H1 (cell line): ENCODE measurements around the gene HOXD10. TPM values are rescaled to one million over a fixed set of nuclear protein-coding genes. Genes with fewer than 3 reads are reported as not detected.

Experiments used
- CTBP2 ChIP-seq: IDR thresholded peaks from 2 replicates; pipeline ENCODE4 v1.7.0; 2011; ENCODE audit warnings: borderline replicate concordance, mild to moderate bottlenecking, moderate library complexity, mixed read lengths, low read length; ENCODE audit not compliant: insufficient read depth, insufficient read length
- NANOG ChIP-seq: IDR thresholded peaks from 2 replicates; pipeline ENCODE4 v1.6.1; 2011; ENCODE audit warnings: low read length, low read depth, mild to moderate bottlenecking, inconsistent platforms; ENCODE audit not compliant: insufficient read depth, poor library complexity, severe bottlenecking
- polyA plus RNA-seq, 7 experiments: library from polyadenylated mRNA; depleted of rRNA in 3 of 7; stranded (reverse) in 5 of 7; unstranded in 2 of 7; fragments of >200 nt in 5 of 7; fragments of 200-250 nt in 2 of 7; gene quantifications; 1 replicate in 5 of 7; 2 replicates in 1 of 7; 4 replicates in 1 of 7; pipeline versions ENCODE4 v1.2.1 to v1.2.3, GENCODE V29; 2011 to 2013; ENCODE audit warnings: missing spikeins in 2 of 7, mixed read lengths in 2 of 7
- total RNA-seq: library from RNA; stranded (reverse); fragmentation: NEBNext Ultra II Directional; extraction: Animal tissue kit (Norgen Biotek cat#: 25700); gene quantifications from 2 replicates; pipeline ENCODE4 v1.2.1, GENCODE V29; 2021
- TF ChIP-seq, protein P1 (sequence below): fragments of 300-600 bp; sonication (generic); IDR thresholded peaks from 2 replicates; pipeline ENCODE4 v1.7.1; 2012; ENCODE audit warnings: low read length, moderate library complexity, mild to moderate bottlenecking, inconsistent platforms; ENCODE audit not compliant: insufficient replicate concordance

Gene HOXD10
- total and polyA plus RNA-seq, 2 of the 8 experiments (the other 6 are each of a cell fraction or from before 2014, with no cell fraction given) = not detected

DNA sequence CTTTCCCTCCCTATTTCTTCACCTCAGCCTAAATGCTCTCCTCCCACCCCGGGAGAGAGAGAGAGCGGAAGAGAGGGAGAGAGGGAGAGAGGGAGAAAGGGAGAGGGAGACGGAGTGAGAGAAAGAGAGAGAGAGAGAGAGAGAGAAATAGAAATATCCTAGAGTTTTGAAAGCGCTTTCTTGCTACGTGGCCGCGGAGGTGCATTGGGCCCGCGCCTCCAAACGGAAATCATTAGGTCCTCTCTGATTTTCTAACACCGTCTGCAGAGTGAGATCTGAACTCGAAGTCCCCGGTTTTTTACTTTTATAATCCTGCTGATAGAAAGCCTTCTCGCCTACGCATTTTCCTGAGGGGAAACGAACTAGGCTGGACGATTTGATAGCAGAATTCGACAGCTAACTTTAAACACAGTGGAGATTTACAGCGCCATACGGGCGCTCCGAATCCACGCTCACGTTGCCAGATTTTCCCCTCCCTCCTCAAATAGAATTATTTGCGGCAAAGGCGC, 31.9 kb upstream of the HOXD10 start (continued):
- TF ChIP-seq, protein P1, sequence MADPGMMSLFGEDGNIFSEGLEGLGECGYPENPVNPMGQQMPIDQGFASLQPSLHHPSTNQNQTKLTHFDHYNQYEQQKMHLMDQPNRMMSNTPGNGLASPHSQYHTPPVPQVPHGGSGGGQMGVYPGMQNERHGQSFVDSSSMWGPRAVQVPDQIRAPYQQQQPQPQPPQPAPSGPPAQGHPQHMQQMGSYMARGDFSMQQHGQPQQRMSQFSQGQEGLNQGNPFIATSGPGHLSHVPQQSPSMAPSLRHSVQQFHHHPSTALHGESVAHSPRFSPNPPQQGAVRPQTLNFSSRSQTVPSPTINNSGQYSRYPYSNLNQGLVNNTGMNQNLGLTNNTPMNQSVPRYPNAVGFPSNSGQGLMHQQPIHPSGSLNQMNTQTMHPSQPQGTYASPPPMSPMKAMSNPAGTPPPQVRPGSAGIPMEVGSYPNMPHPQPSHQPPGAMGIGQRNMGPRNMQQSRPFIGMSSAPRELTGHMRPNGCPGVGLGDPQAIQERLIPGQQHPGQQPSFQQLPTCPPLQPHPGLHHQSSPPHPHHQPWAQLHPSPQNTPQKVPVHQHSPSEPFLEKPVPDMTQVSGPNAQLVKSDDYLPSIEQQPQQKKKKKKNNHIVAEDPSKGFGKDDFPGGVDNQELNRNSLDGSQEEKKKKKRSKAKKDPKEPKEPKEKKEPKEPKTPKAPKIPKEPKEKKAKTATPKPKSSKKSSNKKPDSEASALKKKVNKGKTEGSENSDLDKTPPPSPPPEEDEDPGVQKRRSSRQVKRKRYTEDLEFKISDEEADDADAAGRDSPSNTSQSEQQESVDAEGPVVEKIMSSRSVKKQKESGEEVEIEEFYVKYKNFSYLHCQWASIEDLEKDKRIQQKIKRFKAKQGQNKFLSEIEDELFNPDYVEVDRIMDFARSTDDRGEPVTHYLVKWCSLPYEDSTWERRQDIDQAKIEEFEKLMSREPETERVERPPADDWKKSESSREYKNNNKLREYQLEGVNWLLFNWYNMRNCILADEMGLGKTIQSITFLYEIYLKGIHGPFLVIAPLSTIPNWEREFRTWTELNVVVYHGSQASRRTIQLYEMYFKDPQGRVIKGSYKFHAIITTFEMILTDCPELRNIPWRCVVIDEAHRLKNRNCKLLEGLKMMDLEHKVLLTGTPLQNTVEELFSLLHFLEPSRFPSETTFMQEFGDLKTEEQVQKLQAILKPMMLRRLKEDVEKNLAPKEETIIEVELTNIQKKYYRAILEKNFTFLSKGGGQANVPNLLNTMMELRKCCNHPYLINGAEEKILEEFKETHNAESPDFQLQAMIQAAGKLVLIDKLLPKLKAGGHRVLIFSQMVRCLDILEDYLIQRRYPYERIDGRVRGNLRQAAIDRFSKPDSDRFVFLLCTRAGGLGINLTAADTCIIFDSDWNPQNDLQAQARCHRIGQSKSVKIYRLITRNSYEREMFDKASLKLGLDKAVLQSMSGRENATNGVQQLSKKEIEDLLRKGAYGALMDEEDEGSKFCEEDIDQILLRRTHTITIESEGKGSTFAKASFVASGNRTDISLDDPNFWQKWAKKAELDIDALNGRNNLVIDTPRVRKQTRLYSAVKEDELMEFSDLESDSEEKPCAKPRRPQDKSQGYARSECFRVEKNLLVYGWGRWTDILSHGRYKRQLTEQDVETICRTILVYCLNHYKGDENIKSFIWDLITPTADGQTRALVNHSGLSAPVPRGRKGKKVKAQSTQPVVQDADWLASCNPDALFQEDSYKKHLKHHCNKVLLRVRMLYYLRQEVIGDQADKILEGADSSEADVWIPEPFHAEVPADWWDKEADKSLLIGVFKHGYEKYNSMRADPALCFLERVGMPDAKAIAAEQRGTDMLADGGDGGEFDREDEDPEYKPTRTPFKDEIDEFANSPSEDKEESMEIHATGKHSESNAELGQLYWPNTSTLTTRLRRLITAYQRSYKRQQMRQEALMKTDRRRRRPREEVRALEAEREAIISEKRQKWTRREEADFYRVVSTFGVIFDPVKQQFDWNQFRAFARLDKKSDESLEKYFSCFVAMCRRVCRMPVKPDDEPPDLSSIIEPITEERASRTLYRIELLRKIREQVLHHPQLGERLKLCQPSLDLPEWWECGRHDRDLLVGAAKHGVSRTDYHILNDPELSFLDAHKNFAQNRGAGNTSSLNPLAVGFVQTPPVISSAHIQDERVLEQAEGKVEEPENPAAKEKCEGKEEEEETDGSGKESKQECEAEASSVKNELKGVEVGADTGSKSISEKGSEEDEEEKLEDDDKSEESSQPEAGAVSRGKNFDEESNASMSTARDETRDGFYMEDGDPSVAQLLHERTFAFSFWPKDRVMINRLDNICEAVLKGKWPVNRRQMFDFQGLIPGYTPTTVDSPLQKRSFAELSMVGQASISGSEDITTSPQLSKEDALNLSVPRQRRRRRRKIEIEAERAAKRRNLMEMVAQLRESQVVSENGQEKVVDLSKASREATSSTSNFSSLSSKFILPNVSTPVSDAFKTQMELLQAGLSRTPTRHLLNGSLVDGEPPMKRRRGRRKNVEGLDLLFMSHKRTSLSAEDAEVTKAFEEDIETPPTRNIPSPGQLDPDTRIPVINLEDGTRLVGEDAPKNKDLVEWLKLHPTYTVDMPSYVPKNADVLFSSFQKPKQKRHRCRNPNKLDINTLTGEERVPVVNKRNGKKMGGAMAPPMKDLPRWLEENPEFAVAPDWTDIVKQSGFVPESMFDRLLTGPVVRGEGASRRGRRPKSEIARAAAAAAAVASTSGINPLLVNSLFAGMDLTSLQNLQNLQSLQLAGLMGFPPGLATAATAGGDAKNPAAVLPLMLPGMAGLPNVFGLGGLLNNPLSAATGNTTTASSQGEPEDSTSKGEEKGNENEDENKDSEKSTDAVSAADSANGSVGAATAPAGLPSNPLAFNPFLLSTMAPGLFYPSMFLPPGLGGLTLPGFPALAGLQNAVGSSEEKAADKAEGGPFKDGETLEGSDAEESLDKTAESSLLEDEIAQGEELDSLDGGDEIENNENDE = no peak
- TF ChIP-seq NANOG (no peak), CTBP2 (peak; percentile 69)
